GM19239 (cell line): ENCODE results near the gene ZNF236.
"Not testable (repeated sequence)": the region's sequence is repeated elsewhere in the genome, so short reads cannot be mapped to it uniquely, and the experiment has no call there.

Experiments used
- DNase-seq: peaks from one replicate; pipeline ENCODE4 v3.0.0; 2011; ENCODE audit warnings: low spot score; ENCODE audit not compliant: insufficient read length
- FAIRE-seq: peaks from 2 replicates; lab custom pipeline; 2011; peaks lifted over from hg19 to GRCh38; lab: Jason Lieb, UNC

The ZNF236 gene

GRCh38 chr18:76965555-76966151 lies 143.3 kb downstream of the ZNF236 start:
- DNase-seq = not testable (repeated sequence)
- peak; percentile 26 for FAIRE-seq

DNA sequence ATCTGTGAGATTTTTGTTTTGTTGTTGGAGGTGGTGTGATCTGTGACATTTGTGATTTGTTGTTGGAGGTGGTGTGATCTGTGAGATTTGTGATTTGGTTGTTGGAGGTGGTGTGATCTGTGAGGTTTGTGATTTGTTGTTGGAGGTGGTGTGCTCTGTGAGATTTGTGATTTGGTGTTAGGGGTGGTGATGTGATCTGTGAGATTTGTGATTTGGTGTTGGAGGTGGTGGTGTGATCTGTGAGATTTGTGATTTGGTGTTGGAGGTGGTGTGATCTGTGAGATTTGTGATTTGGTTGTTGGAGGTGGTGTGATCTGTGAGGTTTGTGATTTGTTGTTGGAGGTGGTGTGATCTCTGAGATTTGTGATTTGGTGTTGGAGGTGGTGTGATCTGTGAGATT lies 144.9 kb downstream of the ZNF236 start:
- DNase-seq = not testable (repeated sequence)
- peak; percentile 98 for FAIRE-seq

GRCh38 chr18:76967721-76968472 lies 145.5 kb downstream of the ZNF236 start:
- FAIRE-seq = no peak
- DNase-seq = no peak

- FAIRE-seq = no peak
- no peak for DNase-seq
Measured at GRCh38 chr18:76970770-76971559, 148.6 kb downstream of the ZNF236 start.

- FAIRE-seq = no peak
- DNase-seq = no peak
Measured at GRCh38 chr18:76972241-76972640, 149.9 kb downstream of the ZNF236 start.

DNA sequence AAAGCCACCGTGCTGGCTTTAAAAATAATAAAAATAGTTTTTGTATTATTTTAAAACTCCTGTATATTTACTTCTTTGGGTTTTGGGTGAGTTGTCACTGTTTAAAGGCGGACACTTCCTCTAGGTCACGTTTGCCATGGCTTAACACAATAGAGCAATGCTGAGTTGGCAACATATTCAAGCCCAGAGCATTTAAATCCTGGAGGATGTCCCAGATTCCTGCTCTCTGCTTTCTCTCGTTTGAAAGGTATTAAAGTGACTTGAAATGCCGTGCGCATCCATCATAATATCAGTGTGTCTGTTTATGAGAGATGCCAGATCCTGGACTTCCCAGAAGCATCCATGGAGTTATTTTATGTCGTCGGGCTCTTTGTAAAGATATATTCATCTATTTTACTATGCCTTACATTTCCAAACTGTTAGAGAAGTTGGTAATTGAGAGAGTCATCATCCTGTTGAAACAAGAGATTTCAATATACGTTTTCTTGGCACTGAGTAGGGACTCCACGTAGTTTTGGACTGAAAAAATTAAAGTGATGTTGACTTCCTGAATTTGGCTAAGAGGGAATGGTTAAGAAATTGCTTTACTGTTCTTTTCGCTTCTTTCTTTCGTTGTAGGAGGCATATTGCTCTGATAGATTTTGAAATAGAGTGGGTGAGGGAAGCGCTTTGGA lies 150.6 kb downstream of the ZNF236 start:
- DNase-seq = no peak
- no peak for FAIRE-seq

DNA sequence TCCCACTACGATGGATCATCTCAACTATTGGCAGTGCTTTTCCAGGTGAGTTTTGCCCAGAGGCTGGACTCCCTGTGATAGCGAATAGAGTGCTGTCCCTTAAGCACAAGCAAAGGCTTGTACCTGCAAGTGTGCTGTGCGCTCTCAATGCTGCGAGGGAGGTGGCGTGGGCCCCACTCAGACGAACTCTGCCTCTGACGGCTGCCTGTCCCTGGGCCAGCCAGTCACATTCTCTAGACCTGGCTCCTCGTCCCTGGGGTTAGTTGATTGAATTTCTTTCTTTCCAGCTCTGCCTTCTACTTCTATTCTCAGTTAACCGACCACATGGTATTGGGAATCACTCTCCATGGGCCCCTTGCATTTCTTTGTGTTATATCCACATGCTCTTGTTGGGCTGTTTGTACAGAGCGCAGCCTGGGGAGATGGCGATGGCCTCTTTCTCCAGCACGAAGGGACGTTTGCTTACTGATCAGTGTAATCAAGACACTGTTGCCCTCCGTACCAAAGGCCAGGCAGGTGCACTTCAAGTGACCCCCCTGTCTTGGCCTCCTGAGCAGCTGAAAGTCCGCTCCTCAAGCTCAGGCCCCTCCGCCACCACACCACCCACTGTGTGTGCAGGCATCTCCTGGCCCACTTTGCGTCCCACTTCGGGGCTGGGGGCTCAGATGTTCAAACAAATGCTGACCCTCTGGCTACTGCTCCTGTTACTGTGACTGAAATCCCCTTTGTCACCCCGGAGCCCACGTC lies 151.3 kb downstream of the ZNF236 start:
- FAIRE-seq (no peak), DNase-seq (no peak)

DNA sequence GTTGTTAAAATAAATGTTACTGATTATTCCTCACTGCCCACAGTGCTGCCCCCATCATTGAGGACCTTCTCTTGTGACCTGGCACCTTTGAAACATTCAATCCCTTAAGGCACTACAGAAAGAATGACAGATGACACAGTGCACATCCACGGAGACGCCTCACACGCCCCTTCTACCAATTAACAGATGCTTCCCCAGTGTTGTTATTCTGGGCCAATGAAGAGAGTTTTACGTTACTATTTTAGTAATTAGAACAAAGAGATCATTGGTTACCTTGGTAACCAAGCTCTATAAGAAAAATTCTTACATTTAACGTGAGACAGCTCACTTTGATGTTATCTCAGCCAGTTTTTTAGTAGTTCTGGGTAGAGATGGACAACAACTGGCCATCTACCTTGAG lies 152.0 kb downstream of the ZNF236 start:
- DNase-seq (no peak), FAIRE-seq (no peak)

- FAIRE-seq (no peak), DNase-seq (no peak)
Measured at GRCh38 chr18:76975577-76976110, 153.3 kb downstream of the ZNF236 start.

GRCh38 chr18:76977108-76977621 lies 154.8 kb downstream of the ZNF236 start:
- DNase-seq (no peak), FAIRE-seq (no peak)

GRCh38 chr18:76977684-76978232 lies 155.4 kb downstream of the ZNF236 start:
- DNase-seq (no peak), FAIRE-seq (no peak)

GRCh38 chr18:76978616-76979015 lies 156.3 kb downstream of the ZNF236 start:
- FAIRE-seq = no peak
- no peak for DNase-seq

- no peak for FAIRE-seq
- DNase-seq = no peak
Measured at GRCh38 chr18:76979111-76979751, 156.9 kb downstream of the ZNF236 start.

DNA sequence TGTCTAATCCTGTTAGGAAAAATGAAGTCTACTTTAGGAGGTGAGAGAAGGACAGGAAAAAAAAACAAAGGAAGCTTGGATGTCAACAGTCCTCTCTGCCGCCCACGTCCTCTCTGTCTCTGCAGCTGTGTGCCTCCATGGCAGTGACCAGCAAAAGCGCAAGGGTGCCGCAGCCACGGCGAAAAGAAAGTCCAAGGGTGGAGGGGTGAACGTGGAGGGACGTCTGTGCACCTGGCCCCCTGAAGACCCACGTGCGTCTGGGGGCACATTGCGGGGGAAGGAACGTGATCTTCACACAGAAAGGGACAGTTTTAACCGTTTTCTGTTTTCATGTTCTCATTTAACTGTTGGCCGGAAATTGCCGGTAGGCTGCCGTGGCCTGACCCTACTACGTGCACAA lies 157.5 kb downstream of the ZNF236 start:
- no peak for DNase-seq
- no peak for FAIRE-seq

- no peak for DNase-seq
- peak; percentile 54 for FAIRE-seq
Measured at GRCh38 chr18:76980663-76981395, 158.5 kb downstream of the ZNF236 start.

DNA sequence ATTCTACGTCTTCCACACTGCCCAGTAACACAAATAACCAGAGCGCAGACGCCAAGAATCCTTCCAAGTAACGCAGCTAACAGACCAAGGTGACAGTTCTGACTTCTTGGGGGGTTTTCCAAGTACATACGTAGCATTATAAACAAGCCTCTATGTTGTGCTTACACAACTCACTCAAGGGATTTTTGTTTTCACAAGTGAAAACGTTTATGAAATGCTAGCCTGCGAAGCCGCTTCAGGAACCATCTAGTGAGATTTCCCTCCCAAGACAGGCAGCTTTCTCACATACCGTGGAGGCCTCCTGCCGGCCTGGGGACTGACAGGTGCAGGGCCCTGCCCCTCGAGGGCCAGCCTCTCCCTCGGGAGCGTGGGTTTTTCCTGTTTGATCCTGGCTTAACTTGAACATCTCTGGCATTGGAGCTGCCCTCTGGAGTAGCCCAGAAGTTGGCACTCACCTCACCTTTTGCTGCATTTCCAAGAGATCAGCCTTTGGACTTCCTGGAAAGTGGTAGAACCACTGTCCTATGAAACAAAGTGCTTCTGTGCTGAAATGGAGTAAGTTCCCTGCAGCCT lies 159.1 kb downstream of the ZNF236 start:
- FAIRE-seq (peak; percentile 56), DNase-seq (no peak)

- DNase-seq = no peak
- no peak for FAIRE-seq
Measured at GRCh38 chr18:76982038-76982437, 159.7 kb downstream of the ZNF236 start.
